Rectal smooth muscle tissue (tissue), 1 donor: ENCODE results near the gene ZNHIT2.

Experiments used
- H3K27ac ChIP-seq: one replicate; pipeline ENCODE4 v1.7.0; 2013; ENCODE audit warnings: low read depth, low read length, inconsistent platforms
- H3K27me3 ChIP-seq: one replicate; pipeline ENCODE4 v1.7.0; 2013; ENCODE audit warnings: low read length; ENCODE audit not compliant: control insufficient read depth, insufficient read depth
- H3K36me3 ChIP-seq: one replicate; pipeline ENCODE4 v1.7.0; 2013; ENCODE audit warnings: low read length; ENCODE audit not compliant: control insufficient read depth, insufficient read depth
- H3K4me1 ChIP-seq: one replicate; pipeline ENCODE4 v1.7.0; 2013; ENCODE audit warnings: low read length; ENCODE audit not compliant: control insufficient read depth, insufficient read depth
- H3K4me3 ChIP-seq: one replicate; pipeline ENCODE4 v1.7.0; 2013; ENCODE audit warnings: low read length
- H3K9ac ChIP-seq: one replicate; pipeline ENCODE4 v1.7.0; 2013; ENCODE audit warnings: low read length

ZNHIT2 gene

GRCh38 chr11:65083834-65084597 is 33.5 kb downstream of the ZNHIT2 start, which contains the start of the genes CDCA5 and ZFPL1:
CDCA5 (minus strand) TSS chr11:65084040; CDS start chr11:65083978, 62 bp downstream.
ZFPL1 (plus strand) TSS chr11:65084222; CDS start chr11:65084699, 477 bp downstream.
- Histone ChIP-seq H3K36me3 (peaks cover 10% of the 10 kb centered on the region), H3K4me3 (peak within 1 kb of the TSS; percentile 75), H3K27ac (peak within 1 kb of the TSS; percentile 91), H3K4me1 (peaks cover 4% of the 10 kb centered on the region), H3K27me3 (no peaks in the 10 kb centered on the region), H3K9ac (peak within 1 kb of the TSS; percentile 88)

GRCh38 chr11:65083134-65083833 is 34.2 kb downstream of the ZNHIT2 start:
- Histone ChIP-seq H3K27me3 (no peaks in the 10 kb centered on the region), H3K4me1 (peaks cover 4% of the 10 kb centered on the region), H3K4me3 (peak overlapping the region; percentile 75), H3K9ac (no peak overlapping the region), H3K27ac (no peak overlapping the region), H3K36me3 (peaks cover 7% of the 10 kb centered on the region)

DNA sequence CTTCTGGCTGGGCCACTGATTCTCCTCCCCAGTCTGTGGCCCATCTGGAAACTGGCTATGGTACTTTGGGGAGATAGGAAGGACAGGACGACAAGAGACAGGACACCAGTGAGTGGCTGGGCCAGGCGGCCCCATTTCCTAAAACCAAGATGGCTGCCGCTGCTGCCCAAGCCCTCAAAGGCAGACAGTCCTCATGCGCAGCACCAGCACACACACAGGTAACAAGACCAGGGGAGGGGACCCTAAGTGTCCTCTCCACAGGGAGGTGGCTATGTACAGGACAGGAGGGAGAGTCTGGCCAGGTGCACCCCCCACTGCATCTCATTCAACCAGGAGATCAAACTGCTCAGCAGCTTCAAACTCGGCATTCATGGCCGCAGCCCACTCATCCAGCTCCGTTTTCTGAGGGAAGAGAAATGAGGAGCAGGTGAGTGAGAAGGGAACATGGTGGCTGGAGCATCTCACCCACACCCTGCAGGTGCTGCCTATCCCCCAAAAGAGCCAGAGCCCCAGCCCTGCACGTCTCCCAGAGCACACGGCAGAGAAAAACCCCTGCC is 38.6 kb downstream of the ZNHIT2 start:
- H3K27ac ChIP-seq, result no peak overlapping the region
- H3K4me3 ChIP-seq, result no peak overlapping the region
- H3K36me3 ChIP-seq, result no peaks in the 10 kb centered on the region
- no peaks in the 10 kb centered on the region for H3K4me1 ChIP-seq
- no peak overlapping the region for H3K9ac ChIP-seq
- H3K27me3 ChIP-seq, result no peaks in the 10 kb centered on the region

GRCh38 chr11:65078151-65078550 is 39.4 kb downstream of the ZNHIT2 start:
- no peaks in the 10 kb centered on the region for H3K4me1 ChIP-seq
- no peak overlapping the region for H3K27ac ChIP-seq
- H3K4me3 ChIP-seq, result no peak overlapping the region
- no peaks in the 10 kb centered on the region for H3K36me3 ChIP-seq
- H3K27me3 ChIP-seq, result no peaks in the 10 kb centered on the region
- no peak overlapping the region for H3K9ac ChIP-seq

DNA sequence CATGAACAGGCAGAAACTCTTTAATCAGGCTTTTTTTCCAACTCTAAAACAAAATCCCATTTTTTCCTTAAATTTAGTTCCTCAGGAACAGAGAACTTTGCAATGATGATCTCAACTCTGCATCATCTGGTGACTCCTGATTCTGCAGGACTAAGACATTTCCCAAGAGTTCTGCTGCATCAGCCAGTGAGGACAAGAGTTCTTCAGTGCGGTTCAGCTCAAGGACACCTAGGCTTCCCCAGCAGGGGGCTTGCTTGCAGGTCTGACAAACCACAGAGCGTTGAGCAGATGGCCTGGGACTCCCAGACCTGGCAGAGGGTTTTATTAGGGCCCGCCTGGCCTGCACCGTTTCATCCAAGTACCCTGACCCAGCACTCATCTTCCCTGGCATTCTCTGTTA is 40.0 kb downstream of the ZNHIT2 start:
- Histone ChIP-seq H3K9ac (no peak overlapping the region), H3K4me3 (no peak overlapping the region), H3K27me3 (no peaks in the 10 kb centered on the region), H3K27ac (no peak overlapping the region), H3K4me1 (no peaks in the 10 kb centered on the region), H3K36me3 (no peaks in the 10 kb centered on the region)

DNA sequence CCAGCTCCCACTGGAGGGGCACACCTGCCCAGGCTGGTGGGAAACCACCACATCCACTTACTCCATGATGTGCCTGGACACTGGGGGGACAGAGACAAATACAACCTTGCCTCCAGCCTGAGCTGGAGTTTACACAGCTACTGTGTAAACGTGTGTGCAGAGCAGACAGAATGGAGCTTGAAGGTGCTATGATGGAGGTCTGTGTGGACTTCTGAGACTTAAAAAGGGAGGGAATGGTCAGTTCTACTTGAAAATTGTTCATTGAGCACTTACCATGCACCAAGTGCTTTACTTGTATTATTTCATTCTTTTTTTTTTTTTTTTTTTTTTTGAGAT is 44.9 kb downstream of the ZNHIT2 start:
- Histone ChIP-seq H3K27ac (no peak overlapping the region), H3K36me3 (no peaks in the 10 kb centered on the region), H3K27me3 (no peaks in the 10 kb centered on the region), H3K4me1 (no peaks in the 10 kb centered on the region), H3K9ac (no peak overlapping the region), H3K4me3 (no peak overlapping the region)

- Histone ChIP-seq H3K9ac (no peak overlapping the region), H3K27me3 (no peaks in the 10 kb centered on the region), H3K36me3 (no peaks in the 10 kb centered on the region), H3K27ac (no peak overlapping the region), H3K4me3 (no peak overlapping the region), H3K4me1 (no peaks in the 10 kb centered on the region)
These were observed 45.4 kb downstream of the ZNHIT2 start for GRCh38 chr11:65071907-65072630.

DNA sequence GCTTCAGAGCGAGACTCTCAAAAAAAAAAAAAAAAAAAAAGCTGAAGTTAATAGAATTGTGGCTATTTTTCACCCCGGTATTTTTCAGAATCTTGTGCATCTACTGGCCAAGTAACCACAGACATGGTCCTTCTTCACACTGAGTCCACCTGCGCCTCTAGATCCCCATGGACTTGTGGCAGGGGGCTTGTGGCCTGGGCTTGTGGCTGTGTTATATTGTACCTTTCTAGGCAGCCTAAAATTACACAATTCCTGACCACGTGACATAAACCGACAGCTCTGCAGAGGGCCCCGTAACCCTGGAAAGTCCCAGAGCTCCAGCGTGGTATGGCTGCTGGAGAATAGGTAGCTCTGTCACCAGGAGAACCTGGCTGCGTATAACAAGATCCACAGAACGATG is 48.3 kb downstream of the ZNHIT2 start:
- H3K4me3 ChIP-seq, result no peak overlapping the region
- H3K9ac ChIP-seq, result no peak overlapping the region
- H3K36me3 ChIP-seq, result no peaks in the 10 kb centered on the region
- no peak overlapping the region for H3K27ac ChIP-seq
- H3K4me1 ChIP-seq, result no peaks in the 10 kb centered on the region
- no peaks in the 10 kb centered on the region for H3K27me3 ChIP-seq

- Histone ChIP-seq H3K4me1 (no peaks in the 10 kb centered on the region), H3K4me3 (no peak overlapping the region), H3K9ac (no peak overlapping the region), H3K27me3 (no peaks in the 10 kb centered on the region), H3K36me3 (no peaks in the 10 kb centered on the region), H3K27ac (no peak overlapping the region)
These were observed 50.1 kb downstream of the ZNHIT2 start for GRCh38 chr11:65067446-65067845.

DNA sequence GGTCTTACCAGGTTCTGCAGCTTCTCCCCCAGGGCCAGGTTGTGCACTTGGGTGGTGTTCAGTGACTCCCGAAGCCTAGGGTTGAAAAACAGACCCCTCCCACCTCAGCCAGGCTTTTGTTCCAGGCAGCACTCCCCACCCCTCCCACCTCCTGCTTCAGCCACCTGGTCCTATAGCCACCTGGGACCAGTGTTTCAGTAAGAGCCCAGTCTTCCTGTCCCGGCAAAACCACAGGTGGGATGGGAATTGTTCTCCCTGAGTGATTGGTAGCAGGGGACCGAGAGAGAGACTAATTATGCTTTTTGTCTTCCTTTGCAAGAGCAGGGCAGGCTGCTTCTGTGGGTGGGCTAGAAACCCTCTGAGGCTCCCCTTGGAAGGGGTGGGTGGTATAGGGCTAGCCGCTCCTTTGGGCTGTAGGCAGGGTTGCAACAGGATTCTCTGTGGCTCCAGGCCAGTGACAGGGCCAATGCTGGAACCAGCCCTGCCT is 50.7 kb downstream of the ZNHIT2 start:
- Histone ChIP-seq H3K9ac (no peak overlapping the region), H3K27me3 (no peaks in the 10 kb centered on the region), H3K4me1 (no peaks in the 10 kb centered on the region), H3K36me3 (no peaks in the 10 kb centered on the region), H3K4me3 (no peak overlapping the region), H3K27ac (no peak overlapping the region)
